Measurements from ENCODE around the gene MAPK7.

MAPK7 gene

GRCh38 chr17:19407601-19408345 is 29.5 kb downstream of the MAPK7 start:
- Mint-ChIP-seq H3K4me3 (no peak overlapping the region), H3K36me3 (no peaks in the 10 kb centered on the region), H3K27ac (no peak overlapping the region), H3K4me1 (no peaks in the 10 kb centered on the region), H3K27me3 (peaks cover 11% of the 10 kb centered on the region), H3K9me3 (peaks cover 3% of the 10 kb centered on the region)
- ATAC-seq: no peak

- Mint-ChIP-seq H3K4me1 (no peaks in the 10 kb centered on the region), H3K27ac (no peak overlapping the region), H3K4me3 (no peak overlapping the region), H3K9me3 (peaks cover 3% of the 10 kb centered on the region), H3K36me3 (no peaks in the 10 kb centered on the region), H3K27me3 (peaks cover 15% of the 10 kb centered on the region)
- no peak for ATAC-seq
Measured at GRCh38 chr17:19408346-19408710, 30.0 kb downstream of the MAPK7 start.

- Mint-ChIP-seq H3K36me3 (no peaks in the 10 kb centered on the region), H3K27ac (no peak overlapping the region), H3K27me3 (peaks cover 21% of the 10 kb centered on the region), H3K4me3 (no peak overlapping the region), H3K9me3 (no peaks in the 10 kb centered on the region), H3K4me1 (no peaks in the 10 kb centered on the region)
- ATAC-seq: no peak
Measured at GRCh38 chr17:19409066-19409465, 30.8 kb downstream of the MAPK7 start.

GRCh38 chr17:19409509-19409908 is 31.2 kb downstream of the MAPK7 start:
- H3K9me3 Mint-ChIP-seq: no peaks in the 10 kb centered on the region
- no peaks in the 10 kb centered on the region for H3K4me1 Mint-ChIP-seq
- peaks cover 26% of the 10 kb centered on the region for H3K27me3 Mint-ChIP-seq
- H3K4me3 Mint-ChIP-seq: no peak overlapping the region
- no peak for ATAC-seq
- no peaks in the 10 kb centered on the region for H3K36me3 Mint-ChIP-seq
- H3K27ac Mint-ChIP-seq: no peak overlapping the region

- H3K4me3 Mint-ChIP-seq: no peak overlapping the region
Measured at GRCh38 chr17:19410091-19410490, 31.8 kb downstream of the MAPK7 start.

GRCh38 chr17:19410875-19411620 is 32.8 kb downstream of the MAPK7 start, which contains the start of gene RNF112:
Gene RNF112, plus strand, starts transcription at chr17:19411232. Its CDS starts 177 bp downstream, at chr17:19411409.
- no peak within 1 kb of the TSS for H3K27ac Mint-ChIP-seq
- no peaks in the 10 kb centered on the region for H3K9me3 Mint-ChIP-seq
- H3K4me1 Mint-ChIP-seq: no peaks in the 10 kb centered on the region
- peaks cover 34% of the 10 kb centered on the region for H3K27me3 Mint-ChIP-seq
- no peak within 1 kb of the TSS for H3K4me3 Mint-ChIP-seq
- ATAC-seq: no peak
- no peaks in the 10 kb centered on the region for H3K36me3 Mint-ChIP-seq

More at GRCh38 chr17:19410091-19410490, 31.8 kb downstream of the MAPK7 start:
- Mint-ChIP-seq H3K36me3 (no peaks in the 10 kb centered on the region), H3K27me3 (peaks cover 32% of the 10 kb centered on the region), H3K27ac (no peak overlapping the region), H3K4me1 (no peaks in the 10 kb centered on the region), H3K9me3 (no peaks in the 10 kb centered on the region)
- ATAC-seq: no peak

- H3K27ac Mint-ChIP-seq: no peak overlapping the region
- H3K4me3 Mint-ChIP-seq: no peak overlapping the region
- no peak for ATAC-seq
- H3K9me3 Mint-ChIP-seq: no peaks in the 10 kb centered on the region
- no peaks in the 10 kb centered on the region for H3K36me3 Mint-ChIP-seq
- H3K27me3 Mint-ChIP-seq: peaks cover 34% of the 10 kb centered on the region
- no peaks in the 10 kb centered on the region for H3K4me1 Mint-ChIP-seq
Measured at GRCh38 chr17:19411631-19412030, 33.3 kb downstream of the MAPK7 start.

- Mint-ChIP-seq H3K36me3 (no peaks in the 10 kb centered on the region), H3K27me3 (peaks cover 34% of the 10 kb centered on the region), H3K9me3 (no peaks in the 10 kb centered on the region), H3K27ac (no peak overlapping the region), H3K4me3 (no peak overlapping the region), H3K4me1 (peaks cover 6% of the 10 kb centered on the region)
- ATAC-seq: no peak
Measured at GRCh38 chr17:19412510-19412909, 34.2 kb downstream of the MAPK7 start.

GRCh38 chr17:19412984-19413383 is 34.7 kb downstream of the MAPK7 start:
- Mint-ChIP-seq H3K9me3 (no peaks in the 10 kb centered on the region), H3K27me3 (peaks cover 34% of the 10 kb centered on the region), H3K4me1 (peaks cover 11% of the 10 kb centered on the region), H3K36me3 (no peaks in the 10 kb centered on the region), H3K27ac (no peak overlapping the region), H3K4me3 (no peak overlapping the region)
- no peak for ATAC-seq

GRCh38 chr17:19413761-19414160 is 35.5 kb downstream of the MAPK7 start:
- no peak for ATAC-seq
- peaks cover 14% of the 10 kb centered on the region for H3K4me1 Mint-ChIP-seq
- peaks cover 34% of the 10 kb centered on the region for H3K27me3 Mint-ChIP-seq
- H3K9me3 Mint-ChIP-seq: no peaks in the 10 kb centered on the region
- no peak overlapping the region for H3K4me3 Mint-ChIP-seq
- H3K27ac Mint-ChIP-seq: no peak overlapping the region
- no peaks in the 10 kb centered on the region for H3K36me3 Mint-ChIP-seq

- Mint-ChIP-seq H3K9me3 (no peaks in the 10 kb centered on the region), H3K4me3 (no peak overlapping the region), H3K27ac (no peak overlapping the region), H3K4me1 (peaks cover 14% of the 10 kb centered on the region), H3K27me3 (peaks cover 34% of the 10 kb centered on the region), H3K36me3 (no peaks in the 10 kb centered on the region)
- ATAC-seq: no peak
Measured at GRCh38 chr17:19414396-19415280, 36.3 kb downstream of the MAPK7 start.

GRCh38 chr17:19415311-19415710 is 37.0 kb downstream of the MAPK7 start:
- no peak overlapping the region for H3K27ac Mint-ChIP-seq
- peaks cover 14% of the 10 kb centered on the region for H3K4me1 Mint-ChIP-seq
- ATAC-seq: no peak
- H3K4me3 Mint-ChIP-seq: no peak overlapping the region
- no peaks in the 10 kb centered on the region for H3K36me3 Mint-ChIP-seq
- no peaks in the 10 kb centered on the region for H3K9me3 Mint-ChIP-seq
- H3K27me3 Mint-ChIP-seq: peaks cover 34% of the 10 kb centered on the region

- Mint-ChIP-seq H3K27ac (no peak overlapping the region), H3K4me1 (peaks cover 14% of the 10 kb centered on the region), H3K4me3 (no peak overlapping the region), H3K36me3 (no peaks in the 10 kb centered on the region), H3K9me3 (no peaks in the 10 kb centered on the region), H3K27me3 (peaks cover 31% of the 10 kb centered on the region)
- no peak for ATAC-seq
Measured at GRCh38 chr17:19415806-19416775, 37.8 kb downstream of the MAPK7 start.

GRCh38 chr17:19417611-19418010 is 39.3 kb downstream of the MAPK7 start:
- peaks cover 25% of the 10 kb centered on the region for H3K27me3 Mint-ChIP-seq
- H3K27ac Mint-ChIP-seq: no peak overlapping the region
- no peaks in the 10 kb centered on the region for H3K9me3 Mint-ChIP-seq
- no peak for ATAC-seq
- H3K36me3 Mint-ChIP-seq: no peaks in the 10 kb centered on the region
- H3K4me3 Mint-ChIP-seq: no peak overlapping the region
- H3K4me1 Mint-ChIP-seq: peaks cover 14% of the 10 kb centered on the region

Data from stimulated activated memory B cell treated with anti-CD40 and anti-IgM and Interleukin-4, amounts not matched to agents 10 μg/mL and 1 μg/mL and 100 μg/mL, for 72 hours (primary cell).